Esophagus (tissue), 2 donors: ENCODE data around the gene RXRA. TPM values are rescaled to one million over a fixed set of nuclear protein-coding genes. Genes with fewer than 3 reads are reported as not detected.
A peak's percentile ranks its signal among the peaks of the same experiment; 100 is the strongest.

Source experiments
- H3K27ac ChIP-seq, 2 donors: one replicate each; pipeline ENCODE4 v1.5.1; 2013; ENCODE audit warnings: low read depth in 2 of 2, mild to moderate bottlenecking in 2 of 2, inconsistent platforms in 1 of 2, low read length in 1 of 2, moderate library complexity in 1 of 2
- H3K27me3 ChIP-seq, 2 donors: one replicate each; pipeline ENCODE4 v1.6.1; 2013; ENCODE audit warnings: low read length in 2 of 2, control low read depth in 1 of 2, mild to moderate bottlenecking in 1 of 2; ENCODE audit not compliant: insufficient read depth in 2 of 2, control insufficient read depth in 1 of 2
- H3K36me3 ChIP-seq, 2 donors: one replicate each; pipeline ENCODE4 v1.6.1; 2013; ENCODE audit warnings: low read length in 1 of 2; ENCODE audit not compliant: control insufficient read depth in 2 of 2, insufficient read depth in 2 of 2
- H3K4me1 ChIP-seq, 2 donors: one replicate each; pipeline ENCODE4 v1.6.1; 2013; ENCODE audit warnings: low read length in 1 of 2; ENCODE audit not compliant: control insufficient read depth in 2 of 2, insufficient read depth in 2 of 2
- H3K4me3 ChIP-seq, 2 donors: one replicate each; pipeline ENCODE4 v1.5.1; 2013; ENCODE audit warnings: low read length in 2 of 2, mild to moderate bottlenecking in 2 of 2, low read depth in 1 of 2, moderate library complexity in 1 of 2
- H3K9me3 ChIP-seq, 2 donors: one replicate each; pipeline ENCODE4 v1.6.1; 2013; ENCODE audit warnings: mild to moderate bottlenecking in 2 of 2, low read depth in 1 of 2, low read length in 1 of 2, moderate library complexity in 1 of 2; ENCODE audit not compliant: control insufficient read depth in 2 of 2, insufficient read depth in 1 of 2
- WGBS, 2 donors: extraction: QIAGEN DNeasy Blood & Tissue Kit; methylation state at CpG; one replicate each; pipeline ENCODE4 v1.1.7; 2013; 5-methylcytosine and 5-hydroxymethylcytosine counted together
- polyA plus RNA-seq, 2 donors: library from polyadenylated mRNA; stranded (reverse); fragments of 200-250 nt; gene quantifications; one replicate each; pipeline ENCODE4 v1.2.3, GENCODE V29; 2013
- donor health status: healthy with polysubstance abuse.
- donor health status: Bipolar disorder and iron deficiency.

RXRA gene
- 10 to 100 TPM; 31.4 to 63.4 TPM for polyA plus RNA-seq

- Histone ChIP-seq H3K4me1 (peaks cover 9 to 45% of the 10 kb centered on the region in 2 donors), H3K4me3 (peak within 1 kb of the TSS; percentile 72 to 91), H3K9me3 (no peaks in the 10 kb centered on the region), H3K36me3 (no peaks in the 10 kb centered on the region), H3K27me3 (no peaks in the 10 kb centered on the region), H3K27ac (peak within 1 kb of the TSS; percentile 98)
- WGBS, 2 donors: 0 to 1% methylated on average over 53 to 156 of the region's 156 CpGs
Measured at GRCh38 chr9:134325813-134326723, at the start of gene RXRA. Gene RXRA (plus strand): TSS chr9:134326455. CDS start chr9:134326632, 177 bp downstream.

DNA sequence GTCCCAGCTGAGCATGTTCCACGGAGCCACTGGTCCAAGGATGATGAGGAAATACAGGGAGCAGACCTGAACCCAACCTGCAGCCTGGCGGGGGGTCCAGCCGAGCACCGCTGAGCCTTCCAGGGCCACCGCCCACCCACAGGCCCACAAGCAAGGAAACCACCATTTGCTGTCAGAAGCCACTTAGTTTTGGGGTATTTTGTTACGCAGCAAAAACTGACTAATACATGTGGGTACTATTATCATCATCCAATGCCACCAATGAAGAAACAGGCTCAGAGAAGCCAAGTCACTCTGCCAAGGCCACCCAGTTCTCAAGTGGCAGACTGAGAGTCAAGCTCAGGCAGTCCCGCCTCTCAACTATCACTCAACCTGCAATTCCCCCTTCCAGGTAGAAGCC, 48.0 kb upstream of the RXRA start:
- peaks cover 0 to 4% of the 10 kb centered on the region in 2 donors for H3K9me3 ChIP-seq
- H3K4me3 ChIP-seq: no peak overlapping the region
- no peaks in the 10 kb centered on the region for H3K36me3 ChIP-seq
- H3K4me1 ChIP-seq: peaks cover 0 to 3% of the 10 kb centered on the region in 2 donors
- H3K27ac ChIP-seq: no peak overlapping the region
- WGBS, 2 donors: 94 to 99% methylated on average over 7 of the region's 7 CpGs
- H3K27me3 ChIP-seq: no peaks in the 10 kb centered on the region

DNA sequence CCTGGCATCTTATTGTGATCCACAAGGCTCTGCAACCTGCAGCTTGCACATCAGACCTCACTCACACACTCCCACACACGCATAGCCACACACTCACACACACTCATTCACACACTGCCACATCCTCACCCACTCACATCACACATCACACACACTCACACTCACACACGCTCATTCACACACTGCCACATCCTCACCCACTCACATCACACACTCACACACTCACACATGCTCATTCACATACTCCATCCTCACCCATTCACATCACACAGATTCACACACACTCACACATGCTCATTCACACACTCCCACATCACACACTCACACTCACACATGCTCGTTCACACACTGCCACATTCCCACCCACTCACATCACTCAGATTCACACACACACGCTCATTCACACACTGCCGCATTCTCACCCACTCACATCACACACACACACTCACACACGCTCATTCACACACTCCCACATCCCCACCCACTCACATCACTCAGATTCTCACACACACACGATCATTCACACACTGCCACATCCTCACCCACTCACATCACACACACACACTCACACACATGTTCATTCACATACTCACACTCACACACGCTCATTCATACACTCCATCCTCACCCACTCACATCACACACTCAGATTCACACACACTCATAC, 47.1 kb upstream of the RXRA start:
- H3K4me1 ChIP-seq: peaks cover 2 to 11% of the 10 kb centered on the region in 2 donors
- H3K27ac ChIP-seq: no peak overlapping the region
- no peak overlapping the region for H3K4me3 ChIP-seq
- 84 to 85% methylated on average over 8 of the region's 8 CpGs for WGBS, 2 donors
- peaks cover 0 to 4% of the 10 kb centered on the region in 2 donors for H3K9me3 ChIP-seq
- H3K27me3 ChIP-seq: no peaks in the 10 kb centered on the region
- no peaks in the 10 kb centered on the region for H3K36me3 ChIP-seq

DNA sequence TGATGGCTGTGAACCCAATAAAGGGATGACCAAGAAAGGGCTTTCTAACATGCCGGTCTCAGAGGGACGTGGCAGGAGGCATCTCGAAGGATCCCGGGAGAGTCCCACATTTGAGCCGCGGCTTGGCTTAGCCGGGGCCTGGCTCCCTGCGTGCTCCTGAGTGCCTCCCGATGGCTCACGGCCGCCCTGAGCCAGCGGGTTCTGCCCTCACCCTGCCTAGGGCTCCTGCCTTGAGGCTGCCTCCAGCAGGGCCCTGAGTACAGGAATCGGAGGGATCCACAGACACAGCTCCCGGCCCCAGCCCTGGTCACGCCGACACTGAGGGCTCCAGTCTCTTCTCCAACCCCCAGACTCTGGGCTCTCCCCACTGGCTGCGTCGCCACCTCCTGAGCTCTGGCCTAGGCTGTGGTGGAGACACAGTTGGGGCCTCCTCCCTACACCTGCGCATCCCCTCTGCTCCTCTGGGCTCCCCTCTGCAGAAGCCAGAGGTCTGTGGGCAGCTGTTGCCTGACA, 44.1 kb upstream of the RXRA start:
- H3K9me3 ChIP-seq: peaks cover 0 to 4% of the 10 kb centered on the region in 2 donors
- WGBS, 2 donors: 84 to 87% methylated on average over 19 of the region's 19 CpGs
- peak overlapping the region in 1 of 2 donors; percentile 8 for H3K27ac ChIP-seq
- H3K36me3 ChIP-seq: no peaks in the 10 kb centered on the region
- no peak overlapping the region for H3K4me3 ChIP-seq
- no peaks in the 10 kb centered on the region for H3K27me3 ChIP-seq
- H3K4me1 ChIP-seq: peaks cover 2 to 15% of the 10 kb centered on the region in 2 donors

- peaks cover 0 to 4% of the 10 kb centered on the region in 2 donors for H3K9me3 ChIP-seq
- H3K4me3 ChIP-seq: no peak overlapping the region
- H3K27me3 ChIP-seq: no peaks in the 10 kb centered on the region
- H3K4me1 ChIP-seq: peaks cover 2 to 15% of the 10 kb centered on the region in 2 donors
- H3K27ac ChIP-seq: peak overlapping the region in 1 of 2 donors; percentile 47
- WGBS, 2 donors: 18 to 27% methylated on average over 23 of the region's 23 CpGs
- H3K36me3 ChIP-seq: no peaks in the 10 kb centered on the region
Measured at GRCh38 chr9:134283111-134283515, 43.1 kb upstream of the RXRA start.

DNA sequence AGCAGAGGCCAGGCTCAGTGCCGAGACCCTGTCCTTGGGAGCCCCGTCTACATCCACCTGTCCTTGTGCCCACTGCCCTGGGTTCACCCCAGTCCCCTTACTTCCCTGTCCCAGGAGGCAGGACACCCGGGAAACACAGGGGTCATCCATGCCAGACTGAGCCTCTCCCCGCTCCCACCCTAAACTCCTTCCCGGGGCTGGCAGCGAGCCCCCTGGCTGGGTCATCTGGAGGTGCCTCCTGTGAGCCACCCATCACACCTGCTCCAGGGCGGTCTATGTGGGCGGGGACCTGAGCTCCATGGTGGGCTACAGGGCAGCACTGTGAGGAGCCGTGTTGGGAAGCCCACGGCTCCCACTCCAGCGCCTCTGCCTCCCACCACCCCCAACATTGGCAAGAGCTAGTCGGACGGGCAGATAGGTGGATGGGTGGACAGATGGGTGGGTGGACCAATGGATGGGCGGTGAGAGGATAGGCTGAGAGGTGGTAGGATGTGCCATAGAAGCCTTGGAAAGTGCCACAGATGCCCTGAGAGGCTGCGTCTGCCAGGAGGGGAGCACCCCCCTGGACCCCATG, 42.5 kb upstream of the RXRA start:
- WGBS, 2 donors: 69 to 73% methylated on average over 15 of the region's 15 CpGs
- H3K4me1 ChIP-seq: peaks cover 2 to 15% of the 10 kb centered on the region in 2 donors
- peak overlapping the region in 1 of 2 donors; percentile 20 for H3K27ac ChIP-seq
- H3K27me3 ChIP-seq: no peaks in the 10 kb centered on the region
- no peaks in the 10 kb centered on the region for H3K36me3 ChIP-seq
- no peak overlapping the region for H3K4me3 ChIP-seq
- H3K9me3 ChIP-seq: no peaks in the 10 kb centered on the region

GRCh38 chr9:134284273-134284672, 42.0 kb upstream of the RXRA start:
- Histone ChIP-seq H3K9me3 (no peaks in the 10 kb centered on the region), H3K27me3 (no peaks in the 10 kb centered on the region), H3K4me1 (peaks cover 2 to 15% of the 10 kb centered on the region in 2 donors), H3K36me3 (no peaks in the 10 kb centered on the region), H3K4me3 (no peak overlapping the region), H3K27ac (no peak overlapping the region)
- WGBS, 2 donors: 60 to 62% methylated on average over 9 of the region's 9 CpGs

- H3K4me3 ChIP-seq: no peak overlapping the region
- H3K9me3 ChIP-seq: no peaks in the 10 kb centered on the region
- 78% methylated on average over 12 of the region's 12 CpGs for WGBS, 2 donors
- H3K36me3 ChIP-seq: no peaks in the 10 kb centered on the region
- H3K27ac ChIP-seq: no peak overlapping the region
- H3K4me1 ChIP-seq: peaks cover 2 to 15% of the 10 kb centered on the region in 2 donors
- no peaks in the 10 kb centered on the region for H3K27me3 ChIP-seq
Measured at GRCh38 chr9:134284741-134285140, 41.5 kb upstream of the RXRA start.

GRCh38 chr9:134285215-134285845, 40.9 kb upstream of the RXRA start:
- H3K27me3 ChIP-seq: no peaks in the 10 kb centered on the region
- no peaks in the 10 kb centered on the region for H3K36me3 ChIP-seq
- no peak overlapping the region for H3K4me3 ChIP-seq
- peaks cover 2 to 15% of the 10 kb centered on the region in 2 donors for H3K4me1 ChIP-seq
- no peak overlapping the region for H3K27ac ChIP-seq
- no peaks in the 10 kb centered on the region for H3K9me3 ChIP-seq
- 79 to 82% methylated on average over 15 of the region's 15 CpGs for WGBS, 2 donors
